Keratinocyte (primary cell): ENCODE data around the gene HYAL1. TPM values are rescaled to one million over a fixed set of nuclear protein-coding genes. Genes with fewer than 3 reads are reported as not detected.

Experiments used
- DNase-seq: peaks from one replicate; pipeline ENCODE4 v3.0.0-alpha.2; 2011; ENCODE audit warnings: low read depth, missing footprints, low spot score
- FAIRE-seq: peaks from 2 replicates; lab custom pipeline; 2011; peaks lifted over from hg19 to GRCh38; lab: Jason Lieb, UNC
- H2AFZ ChIP-seq: 2 replicates; pipeline ENCODE4 v1.6.0; 2012; ENCODE audit warnings: low read length, control low read depth, inconsistent platforms; ENCODE audit not compliant: control insufficient read depth
- H3K27ac ChIP-seq: 2 replicates; pipeline ENCODE4 v1.5.1; 2011; ENCODE audit warnings: low read length; ENCODE audit not compliant: control insufficient read depth, insufficient read depth
- H3K27me3 ChIP-seq: 3 replicates; pipeline ENCODE4 v1.6.0; 2011; ENCODE audit warnings: low read length; ENCODE audit not compliant: control insufficient read depth, insufficient read depth; ENCODE audit errors: extremely low read depth
- H3K36me3 ChIP-seq, 2 experiments: 2 replicates in 1 of 2; 3 replicates in 1 of 2; pipeline ENCODE4 v1.5.1; 2011; ENCODE audit warnings: low read length in 2 of 2, mild to moderate bottlenecking in 1 of 2; ENCODE audit not compliant: control insufficient read depth in 2 of 2, insufficient read depth in 2 of 2; ENCODE audit errors: extremely low read depth in 1 of 2
- H3K4me1 ChIP-seq: 3 replicates; pipeline ENCODE4 v1.5.1; 2011; ENCODE audit warnings: low read length; ENCODE audit not compliant: control insufficient read depth, insufficient read depth; ENCODE audit errors: extremely low read depth
- H3K4me2 ChIP-seq: 3 replicates; pipeline ENCODE4 v1.6.0; 2011; ENCODE audit warnings: low read depth, low read length; ENCODE audit not compliant: control insufficient read depth, insufficient read depth; ENCODE audit errors: extremely low read depth
- H3K4me3 ChIP-seq, 3 experiments: fragments of 200-600 bp in 1 of 3; sonication (generic) in 1 of 3; 2 replicates in 2 of 3; 3 replicates in 1 of 3; pipeline ENCODE4 v1.5.1; 2011 to 2016; ENCODE audit warnings: low read length in 3 of 3, mild to moderate bottlenecking in 3 of 3, control low read depth in 2 of 3, inconsistent platforms in 1 of 3, low read depth in 1 of 3, mixed read lengths in 1 of 3, mixed run types in 1 of 3, moderate library complexity in 1 of 3; ENCODE audit not compliant: control insufficient read depth in 2 of 3, insufficient read depth in 2 of 3; ENCODE audit errors: extremely low read depth in 1 of 3
- H3K79me2 ChIP-seq: 2 replicates; pipeline ENCODE4 v1.6.0; 2012; ENCODE audit warnings: low read length; ENCODE audit not compliant: control insufficient read depth, insufficient read depth
- H3K9ac ChIP-seq: 3 replicates; pipeline ENCODE4 v1.6.0; 2011; ENCODE audit warnings: low read length; ENCODE audit not compliant: control insufficient read depth, insufficient read depth; ENCODE audit errors: extremely low read depth
- H3K9me1 ChIP-seq: 3 replicates; pipeline ENCODE4 v1.6.0; 2011; ENCODE audit warnings: low read length; ENCODE audit not compliant: control insufficient read depth, insufficient read depth; ENCODE audit errors: extremely low read depth
- H3K9me3 ChIP-seq: 2 replicates; pipeline ENCODE4 v1.5.1; 2012; ENCODE audit warnings: low read depth, low read length; ENCODE audit not compliant: control insufficient read depth
- H4K20me1 ChIP-seq: 3 replicates; pipeline ENCODE4 v1.6.0; 2011; ENCODE audit warnings: low read length; ENCODE audit not compliant: control insufficient read depth, insufficient read depth; ENCODE audit errors: extremely low read depth
- CTCF ChIP-seq, 3 experiments: IDR thresholded peaks in 1 of 3; conservative IDR thresholded peaks in 1 of 3; optimal IDR thresholded peaks in 1 of 3; 2 replicates in 2 of 3; 3 replicates in 1 of 3; pipeline versions ENCODE3 to v1.5.1; 2011; ENCODE audit warnings: low read length in 3 of 3, mild to moderate bottlenecking in 3 of 3, moderate library complexity in 2 of 3, control low read depth in 1 of 3, inconsistent platforms in 1 of 3; ENCODE audit not compliant: insufficient read depth in 2 of 3; ENCODE audit errors: extremely low read depth in 1 of 3
- EZH2 ChIP-seq: IDR thresholded peaks from one replicate; pipeline ENCODE4 v1.6.1; 2012; ENCODE audit warnings: inconsistent platforms, mild to moderate bottlenecking, low read length, moderate library complexity
- dilution Hi-C: fragments of 300-500 bp; cut with MboI; formaldehyde crosslinking; loops from one replicate; pipeline ENCODE4 v1.7.0; 2020; ENCODE audit warnings: low sequenced_read_pairs; ENCODE audit not compliant: extremely low pct_ligation_motif_present
- polyA plus RNA-seq, 5 experiments: library from polyadenylated mRNA; depleted of rRNA in 3 of 5; stranded (reverse) in 3 of 5; stranded (forward) in 1 of 5; unstranded in 1 of 5; fragments of >200 nt; gene quantifications; 1 replicate in 1 of 5; 2 replicates in 3 of 5; 3 replicates in 1 of 5; pipeline versions ENCODE4 v1.2.1 to v1.2.3, GENCODE V29; 2011 to 2012; ENCODE audit warnings: missing spikeins in 2 of 5, low read depth in 1 of 5, low replicate concordance in 1 of 5

The HYAL1 gene
- polyA plus RNA-seq, 1 donor (not counting 4 experiments of a cell fraction or from before 2014, with no cell fraction given): 13.9 TPM

- dilution Hi-C loops: no loop called here
- Histone ChIP-seq H4K20me1 (no peaks in the 10 kb centered on the region), H3K9ac (peak overlapping the region; percentile 77), H3K79me2 (peaks cover 18% of the 10 kb centered on the region), H3K27me3 (no peaks in the 10 kb centered on the region), H3K36me3 (peaks cover 15 to 26% of the 10 kb centered on the region in 2 experiments), H3K4me2 (peak overlapping the region; percentile 71), H2AFZ (peak overlapping the region; percentile 97), H3K9me3 (no peaks in the 10 kb centered on the region), H3K4me1 (peaks cover 23% of the 10 kb centered on the region), H3K9me1 (no peaks in the 10 kb centered on the region), H3K27ac (peak overlapping the region; percentile 69), H3K4me3 (peak overlapping the region; percentile 71 to 91 (median 87))
- FAIRE-seq: no peak
- no peak for TF ChIP-seq EZH2
- TF ChIP-seq CTCF (optimal IDR thresholded peaks at IDR 0.05 in 1 of 3, IDR thresholded peaks at IDR 0.05 in 1 of 3, conservative IDR thresholded peaks at IDR 0.05 in 1 of 3; ENCODE audit: extremely low read depth in 1 of 3, insufficient read depth in 2 of 3, low read length in 3 of 3): no peak
- no peak for DNase-seq
Measured at GRCh38 chr3:50350213-50350526, 46.8 kb upstream of the HYAL1 start.

- Histone ChIP-seq H3K9me3 (no peaks in the 10 kb centered on the region), H4K20me1 (no peaks in the 10 kb centered on the region), H2AFZ (no peak overlapping the region), H3K4me1 (peaks cover 24% of the 10 kb centered on the region), H3K4me3 (no peak overlapping the region), H3K9ac (no peak overlapping the region), H3K4me2 (no peak overlapping the region), H3K27ac (no peak overlapping the region), H3K79me2 (peaks cover 12% of the 10 kb centered on the region), H3K27me3 (no peaks in the 10 kb centered on the region), H3K36me3 (peaks cover 10% of the 10 kb centered on the region in 2 experiments), H3K9me1 (no peaks in the 10 kb centered on the region)
- FAIRE-seq (peak; percentile 46), DNase-seq (no peak)
- no peak for TF ChIP-seq EZH2
- TF ChIP-seq CTCF (optimal IDR thresholded peaks at IDR 0.05 in 1 of 3, IDR thresholded peaks at IDR 0.05 in 1 of 3, conservative IDR thresholded peaks at IDR 0.05 in 1 of 3; ENCODE audit: extremely low read depth in 1 of 3, insufficient read depth in 2 of 3, low read length in 3 of 3): peak in 2 of 3 experiments; percentile 52 to 70
- dilution Hi-C loops: no loop called here
Measured at GRCh38 chr3:50347187-50347813, 43.9 kb upstream of the HYAL1 start.
